Mucosa of rectum (tissue), 2 donors: ENCODE data around the gene TMEM61.

ENCODE experiments used
- H3K27ac ChIP-seq, 2 donors: one replicate each; pipeline ENCODE4 v1.7.0; 2013; ENCODE audit warnings: inconsistent platforms in 2 of 2, low read depth in 2 of 2, low read length in 2 of 2
- H3K27me3 ChIP-seq, 2 donors: one replicate each; pipeline ENCODE4 v1.7.0; 2013; ENCODE audit warnings: low read length in 2 of 2; ENCODE audit not compliant: control insufficient read depth in 2 of 2, insufficient read depth in 2 of 2
- H3K36me3 ChIP-seq, 2 donors: one replicate each; pipeline ENCODE4 v1.7.0; 2013; ENCODE audit warnings: low read length in 2 of 2; ENCODE audit not compliant: control insufficient read depth in 2 of 2, insufficient read depth in 2 of 2
- H3K4me1 ChIP-seq, 2 donors: one replicate each; pipeline ENCODE4 v1.7.0; 2013; ENCODE audit warnings: low read length in 2 of 2, mild to moderate bottlenecking in 1 of 2; ENCODE audit not compliant: control insufficient read depth in 2 of 2, insufficient read depth in 2 of 2
- H3K4me3 ChIP-seq, 2 donors: one replicate each; pipeline ENCODE4 v1.7.0; 2013; ENCODE audit warnings: low read length in 2 of 2
- H3K9ac ChIP-seq, 2 donors: one replicate each; pipeline ENCODE4 v1.7.0; 2013; ENCODE audit warnings: low read length in 2 of 2, low read depth in 1 of 2, mild to moderate bottlenecking in 1 of 2
- H3K9me3 ChIP-seq, 2 donors: one replicate each; pipeline ENCODE4 v1.7.0; 2013; ENCODE audit warnings: low read length in 2 of 2; ENCODE audit not compliant: control insufficient read depth in 2 of 2
- donor health status: healthy.
- donor health status: Normal muscosa, but diverticular disease.

TMEM61 gene

GRCh38 chr1:54973205-54973921 is 7.1 kb upstream of the TMEM61 start:
- H3K36me3 ChIP-seq = no peaks in the 10 kb centered on the region
- no peak overlapping the region for H3K27ac ChIP-seq
- no peak overlapping the region for H3K9ac ChIP-seq
- H3K4me3 ChIP-seq = no peak overlapping the region
- no peaks in the 10 kb centered on the region for H3K4me1 ChIP-seq
- H3K9me3 ChIP-seq = no peaks in the 10 kb centered on the region
- no peaks in the 10 kb centered on the region for H3K27me3 ChIP-seq

- H3K27ac ChIP-seq = no peak overlapping the region
- H3K27me3 ChIP-seq = peaks cover 2 to 7% of the 10 kb centered on the region in 2 donors
- H3K4me3 ChIP-seq = no peak overlapping the region
- peaks cover 3 to 5% of the 10 kb centered on the region in 2 donors for H3K4me1 ChIP-seq
- no peak overlapping the region for H3K9ac ChIP-seq
- no peaks in the 10 kb centered on the region for H3K9me3 ChIP-seq
- H3K36me3 ChIP-seq = no peaks in the 10 kb centered on the region
These were observed 4.9 kb upstream of the TMEM61 start for GRCh38 chr1:54975356-54976108.

- no peak overlapping the region for H3K27ac ChIP-seq
- no peak overlapping the region for H3K9ac ChIP-seq
- peaks cover 3 to 5% of the 10 kb centered on the region in 2 donors for H3K4me1 ChIP-seq
- H3K9me3 ChIP-seq = no peaks in the 10 kb centered on the region
- peaks cover 2 to 7% of the 10 kb centered on the region in 2 donors for H3K27me3 ChIP-seq
- no peaks in the 10 kb centered on the region for H3K36me3 ChIP-seq
- no peak overlapping the region for H3K4me3 ChIP-seq
These were observed 3.7 kb upstream of the TMEM61 start for GRCh38 chr1:54976747-54977146.

GRCh38 chr1:54977533-54978297 is 2.7 kb upstream of the TMEM61 start:
- Histone ChIP-seq H3K36me3 (no peaks in the 10 kb centered on the region), H3K9me3 (no peaks in the 10 kb centered on the region), H3K27ac (no peak overlapping the region), H3K4me1 (peaks cover 3 to 9% of the 10 kb centered on the region in 2 donors), H3K4me3 (no peak overlapping the region), H3K27me3 (peaks cover 4 to 7% of the 10 kb centered on the region in 2 donors), H3K9ac (no peak overlapping the region)

DNA sequence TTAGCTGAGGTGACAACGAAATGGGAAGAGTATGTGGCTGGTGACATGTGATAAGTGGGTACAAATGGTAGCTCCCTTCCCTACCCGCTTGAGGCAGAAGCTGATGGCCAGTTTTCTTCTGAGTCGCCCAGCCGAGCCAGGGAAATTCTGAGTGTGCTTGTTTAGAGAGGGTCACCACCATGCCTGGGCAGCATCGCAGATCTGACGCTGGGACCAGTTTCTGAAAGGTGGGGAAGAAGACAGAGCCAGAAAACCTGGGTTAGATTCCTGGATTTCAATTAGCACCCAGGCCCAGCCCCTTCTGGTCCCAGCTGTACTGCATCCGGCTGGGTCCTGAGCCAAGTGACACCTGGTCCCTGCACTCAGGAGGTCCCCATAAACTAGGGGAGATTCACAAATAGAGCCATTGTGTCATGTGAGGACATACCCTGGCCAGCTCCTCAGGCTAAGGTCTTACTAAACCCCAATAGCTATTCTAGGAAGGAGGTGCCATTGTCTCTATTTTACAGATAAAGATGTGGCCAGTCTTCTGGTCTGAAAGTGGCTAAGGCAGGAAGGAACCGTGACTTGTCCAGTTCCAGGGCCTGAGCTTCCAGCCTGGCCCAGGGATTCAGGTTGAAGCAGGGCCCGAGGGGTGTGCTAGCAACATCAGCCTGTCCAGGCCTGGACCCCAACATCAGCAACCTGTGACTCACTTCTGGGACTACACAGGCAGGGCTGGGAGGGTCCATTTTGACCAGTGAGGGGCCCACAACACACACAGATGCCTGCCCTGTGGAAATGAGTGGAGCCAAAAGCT is 1.7 kb upstream of the TMEM61 start:
- no peak overlapping the region for H3K27ac ChIP-seq
- no peaks in the 10 kb centered on the region for H3K36me3 ChIP-seq
- no peak overlapping the region for H3K9ac ChIP-seq
- H3K4me1 ChIP-seq = peaks cover 3 to 9% of the 10 kb centered on the region in 2 donors
- peaks cover 4 to 7% of the 10 kb centered on the region in 2 donors for H3K27me3 ChIP-seq
- no peak overlapping the region for H3K4me3 ChIP-seq
- no peaks in the 10 kb centered on the region for H3K9me3 ChIP-seq

DNA sequence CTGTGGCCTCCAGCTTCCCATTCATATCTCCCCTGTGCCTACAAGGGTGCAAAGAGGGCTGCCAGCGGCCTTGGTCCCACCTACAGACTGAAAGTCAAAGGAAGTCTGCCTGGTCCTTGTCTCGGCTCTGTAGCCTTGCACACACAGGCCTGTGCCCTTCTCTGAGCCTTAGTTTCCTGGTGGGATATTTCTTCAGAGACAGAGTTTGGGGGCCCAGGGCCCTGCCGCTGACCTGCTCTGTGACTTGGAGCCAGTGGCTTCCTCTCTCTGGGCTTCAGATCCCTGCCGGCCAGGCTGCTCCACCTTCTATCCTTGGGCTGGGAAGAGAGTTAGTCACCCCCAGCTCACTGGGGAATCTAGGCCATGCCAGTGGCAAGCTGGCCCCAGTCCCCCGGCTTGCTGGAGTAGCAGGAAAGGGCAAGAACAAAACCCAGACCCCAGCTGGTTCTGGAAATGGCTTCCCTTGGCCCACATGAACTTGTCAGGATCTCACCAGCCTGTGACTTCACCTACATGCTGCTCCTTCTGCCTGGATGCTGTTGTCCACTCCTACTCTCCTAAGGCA is 1.0 kb upstream of the TMEM61 start:
- Histone ChIP-seq H3K36me3 (no peaks in the 10 kb centered on the region), H3K9ac (peak overlapping the region in 1 of 2 donors; percentile 76), H3K4me3 (no peak overlapping the region), H3K9me3 (no peaks in the 10 kb centered on the region), H3K4me1 (peaks cover 3 to 9% of the 10 kb centered on the region in 2 donors), H3K27me3 (peaks cover 4 to 7% of the 10 kb centered on the region in 2 donors), H3K27ac (no peak overlapping the region)

DNA sequence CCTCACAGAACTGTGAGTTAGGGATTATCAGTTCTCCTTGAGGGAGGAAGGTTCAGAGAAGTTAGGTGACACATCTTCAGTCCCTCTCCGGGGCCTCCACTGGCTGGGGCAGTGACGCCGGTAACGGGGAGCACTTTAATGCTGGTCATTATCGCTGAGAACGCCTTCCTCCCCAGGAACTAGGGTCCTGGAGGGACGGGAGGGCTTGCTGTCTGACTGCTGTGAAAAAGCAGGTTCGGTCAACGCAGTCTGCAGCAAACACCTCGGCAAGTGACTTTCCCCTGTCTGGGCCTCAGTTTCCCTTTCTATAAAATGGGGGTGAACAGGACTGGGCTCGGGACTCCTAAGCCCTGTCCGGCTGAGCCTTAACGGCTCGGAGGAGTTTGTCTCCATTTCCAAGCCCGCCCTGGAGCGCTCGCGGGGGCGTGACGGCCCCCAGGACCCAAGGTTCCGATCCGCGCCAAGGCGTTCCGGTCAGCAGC is 341 bp upstream of the TMEM61 start:
- Histone ChIP-seq H3K27me3 (peaks cover 4 to 7% of the 10 kb centered on the region in 2 donors), H3K27ac (peak overlapping the region; percentile 56 to 74), H3K4me1 (peaks cover 3 to 9% of the 10 kb centered on the region in 2 donors), H3K9me3 (no peaks in the 10 kb centered on the region), H3K9ac (peak overlapping the region in 1 of 2 donors; percentile 76), H3K4me3 (peak overlapping the region; percentile 50 to 66), H3K36me3 (no peaks in the 10 kb centered on the region)

DNA sequence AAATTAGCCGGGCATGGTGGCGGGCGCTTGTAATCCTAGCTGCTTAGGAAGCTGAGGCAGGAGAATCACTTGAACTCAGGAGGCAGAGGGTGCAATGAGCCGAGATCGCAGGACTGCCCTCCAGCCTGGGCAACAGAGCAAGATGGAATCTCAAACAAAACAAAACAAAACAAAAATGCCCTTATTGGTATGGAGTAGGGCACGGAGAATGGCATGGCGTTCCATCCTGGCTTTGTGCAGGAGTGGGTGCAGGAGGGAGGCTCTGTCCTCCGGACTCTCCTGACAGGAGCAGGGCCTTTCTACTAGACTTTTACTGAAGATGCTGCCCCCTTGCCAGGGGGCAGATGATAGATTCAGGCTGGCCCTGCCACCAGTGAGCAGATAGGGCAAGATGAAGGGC is 1.0 kb downstream of the TMEM61 start:
- peaks cover 3 to 9% of the 10 kb centered on the region in 2 donors for H3K4me1 ChIP-seq
- peak overlapping the region in 1 of 2 donors; percentile 76 for H3K9ac ChIP-seq
- H3K36me3 ChIP-seq = no peaks in the 10 kb centered on the region
- H3K9me3 ChIP-seq = no peaks in the 10 kb centered on the region
- H3K4me3 ChIP-seq = peak overlapping the region in 1 of 2 donors; percentile 66
- H3K27me3 ChIP-seq = peaks cover 4 to 7% of the 10 kb centered on the region in 2 donors
- peak overlapping the region; percentile 56 to 74 for H3K27ac ChIP-seq

DNA sequence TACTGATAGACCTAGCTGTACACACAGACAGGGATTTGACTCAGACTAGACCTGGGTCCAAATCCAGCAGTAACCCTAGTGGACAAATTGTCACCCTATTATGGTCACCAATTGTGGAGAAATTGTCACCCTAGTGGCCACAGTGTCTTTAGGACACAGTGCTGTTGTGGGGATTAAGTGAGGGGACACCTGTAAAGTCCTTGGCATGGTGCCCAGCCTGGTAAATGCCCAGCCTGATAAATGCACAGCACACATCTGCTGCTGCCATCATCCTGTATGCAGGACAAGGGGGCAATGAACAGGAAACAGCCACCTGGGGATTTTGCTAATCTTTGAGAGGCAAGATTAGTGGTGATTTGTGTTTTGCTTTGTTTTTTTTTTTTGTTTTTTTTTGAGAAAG is 2.3 kb downstream of the TMEM61 start:
- H3K27me3 ChIP-seq = peaks cover 4 to 7% of the 10 kb centered on the region in 2 donors
- H3K4me3 ChIP-seq = no peak overlapping the region
- H3K36me3 ChIP-seq = no peaks in the 10 kb centered on the region
- no peak overlapping the region for H3K9ac ChIP-seq
- H3K27ac ChIP-seq = peak overlapping the region in 1 of 2 donors; percentile 16
- peaks cover 3 to 9% of the 10 kb centered on the region in 2 donors for H3K4me1 ChIP-seq
- no peaks in the 10 kb centered on the region for H3K9me3 ChIP-seq
